Stimulated activated CD8-positive, alpha-beta memory T cell treated with anti-CD3 and anti-CD28 coated beads, Interleukin-2, amount 100 ng/mL, for 48 hours (primary cell): ENCODE results near the gene SNX7.

ENCODE experiments used
- DNase-seq, 2 donors: peaks; one replicate each; pipeline ENCODE4 v3.0.0-alpha.2; 2020; ENCODE audit warnings: low read depth in 2 of 2

Gene SNX7

GRCh38 chr1:98661544-98662355, at the start of gene SNX7:
Gene SNX7 (plus strand): TSS chr1:98661721. CDS start chr1:98661732, 11 bp downstream.
- peak in 1 of 2 donors; percentile 5 for DNase-seq

DNA sequence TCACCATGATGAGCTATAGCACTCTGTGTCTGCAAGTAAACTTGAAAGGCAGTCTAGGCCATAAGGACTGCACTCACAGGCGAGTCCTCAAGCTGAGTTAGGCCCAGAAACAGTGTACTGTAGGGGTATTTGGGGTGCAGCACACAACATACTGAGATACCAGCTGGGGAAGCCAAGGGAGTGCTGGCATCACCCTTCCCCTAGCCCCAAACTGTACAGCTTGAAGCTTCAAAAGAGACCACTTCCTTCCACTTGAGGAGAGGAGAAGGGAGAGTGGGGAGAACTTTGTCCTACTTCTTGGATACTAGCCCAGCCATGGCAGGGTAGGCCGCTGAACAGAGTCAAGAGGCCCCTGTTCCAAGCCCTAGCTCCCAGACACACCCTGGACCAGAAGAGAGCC, 24.2 kb upstream of the SNX7 start:
- DNase-seq = no peak

- no peak for DNase-seq
These were observed 23.3 kb upstream of the SNX7 start for GRCh38 chr1:98638185-98638584.

DNA sequence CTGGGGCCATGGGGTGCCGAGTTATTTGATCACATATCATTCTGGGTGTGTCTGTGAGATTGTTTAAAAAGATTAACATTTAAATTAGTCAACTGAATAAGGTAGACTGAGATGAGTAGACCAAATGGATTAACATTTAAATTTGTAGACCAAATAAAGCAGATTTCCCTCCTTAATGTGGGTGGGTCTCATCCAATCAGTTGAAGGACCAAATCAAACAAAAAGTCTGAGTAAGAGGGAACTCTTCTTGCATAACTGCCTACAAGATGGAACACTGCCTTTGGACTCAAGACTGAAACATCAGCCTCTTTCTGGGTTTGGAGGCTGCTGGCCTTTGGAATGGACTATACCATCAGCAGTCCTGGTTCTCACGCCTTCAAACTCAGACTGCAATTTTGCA, 17.0 kb upstream of the SNX7 start:
- DNase-seq = no peak

GRCh38 chr1:98651116-98651632, 10.3 kb upstream of the SNX7 start:
- no peak for DNase-seq

GRCh38 chr1:98653123-98653522, 8.4 kb upstream of the SNX7 start:
- no peak for DNase-seq

- DNase-seq = no peak
These were observed 1.6 kb upstream of the SNX7 start for GRCh38 chr1:98659879-98660278.

DNA sequence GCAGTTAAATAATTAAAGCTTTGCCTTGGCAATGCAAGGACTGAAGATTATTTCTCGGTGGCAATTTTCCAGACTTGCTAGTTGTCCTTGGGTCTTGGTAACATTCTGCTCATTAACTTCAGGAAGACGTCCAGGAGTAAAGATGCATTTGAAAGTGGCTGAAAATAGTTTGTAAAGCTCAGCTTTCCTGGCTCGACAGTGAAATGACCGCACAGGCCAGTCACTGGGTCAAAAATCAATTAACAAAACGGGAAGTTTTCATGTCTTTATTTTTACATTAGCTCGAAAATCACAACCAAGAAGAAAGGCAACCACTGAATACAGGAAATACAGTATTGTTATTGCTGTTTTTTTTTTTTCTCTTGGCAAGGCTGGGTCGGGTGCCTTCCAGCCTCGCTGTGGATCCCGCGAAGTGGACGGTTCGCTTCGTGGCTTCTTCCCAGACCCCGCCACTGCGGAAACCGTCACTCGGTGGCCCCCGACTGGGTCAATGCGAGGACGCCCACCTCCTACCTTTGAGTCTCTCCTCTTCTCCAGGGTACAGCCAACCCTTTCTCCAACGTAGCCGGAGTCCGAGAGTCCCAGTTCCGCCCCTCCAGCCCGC, 479 bp upstream of the SNX7 start:
- DNase-seq = no peak

GRCh38 chr1:98662356-98662670, 792 bp downstream of the SNX7 start:
- no peak for DNase-seq

- DNase-seq = no peak
These were observed 7.2 kb downstream of the SNX7 start for GRCh38 chr1:98668733-98669132.

- DNase-seq = no peak
These were observed 8.1 kb downstream of the SNX7 start for GRCh38 chr1:98669355-98670296.

GRCh38 chr1:98672189-98672588, 10.7 kb downstream of the SNX7 start:
- no peak for DNase-seq

DNA sequence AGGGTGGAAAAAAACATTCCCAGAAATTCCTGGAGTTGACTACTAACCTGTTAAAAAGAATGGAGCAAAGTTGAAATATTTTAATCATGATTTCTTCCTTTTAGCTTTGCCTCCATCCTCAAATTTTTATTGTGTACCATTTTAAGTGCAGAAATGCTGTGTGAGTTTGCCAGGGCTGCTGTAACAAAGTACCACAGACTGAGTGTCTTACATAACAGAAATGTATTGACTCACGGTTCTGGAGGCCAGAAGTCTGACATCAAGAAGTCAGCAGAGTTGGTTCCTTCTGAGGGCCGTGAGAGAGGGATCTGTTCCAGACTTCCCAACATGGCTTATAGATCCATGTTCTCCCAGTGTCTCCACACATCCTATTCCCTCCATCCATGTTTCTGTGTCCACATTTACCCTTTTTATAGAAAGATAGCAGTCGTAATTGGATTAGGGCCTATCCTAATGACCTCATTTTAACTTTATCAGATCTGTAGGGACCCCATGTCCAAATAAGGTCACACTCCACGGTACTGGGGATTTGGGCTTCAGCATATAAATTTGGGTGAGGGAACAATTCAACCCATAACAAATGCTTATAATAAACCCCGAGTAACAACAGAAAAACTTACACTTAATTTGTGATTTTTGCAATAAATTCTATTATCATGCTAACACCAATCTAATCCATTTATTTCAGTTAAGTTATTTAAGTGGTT, 12.7 kb downstream of the SNX7 start:
- no peak for DNase-seq

DNA sequence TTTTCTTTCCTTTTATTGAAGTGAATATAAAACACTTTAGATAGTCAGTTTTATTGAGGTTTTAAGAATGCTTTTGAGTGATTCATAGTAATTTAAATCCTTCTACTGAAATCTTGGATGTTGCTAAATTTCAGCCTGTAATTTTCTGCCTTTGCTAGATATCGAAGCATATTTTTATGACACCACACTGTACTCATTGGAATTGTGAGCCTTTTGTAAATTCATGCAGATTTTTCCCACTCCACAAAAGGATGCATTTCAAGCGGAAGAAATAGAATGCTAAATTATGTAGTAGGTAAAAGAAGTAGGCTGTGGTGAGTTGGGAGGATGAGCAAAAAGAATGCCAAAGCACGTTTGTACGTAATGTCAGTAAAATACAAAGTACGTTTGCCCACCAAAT, 13.8 kb downstream of the SNX7 start:
- DNase-seq = no peak

GRCh38 chr1:98677288-98677687, 15.8 kb downstream of the SNX7 start:
- DNase-seq = no peak

- no peak for DNase-seq
These were observed 20.3 kb downstream of the SNX7 start for GRCh38 chr1:98681812-98682211.

DNA sequence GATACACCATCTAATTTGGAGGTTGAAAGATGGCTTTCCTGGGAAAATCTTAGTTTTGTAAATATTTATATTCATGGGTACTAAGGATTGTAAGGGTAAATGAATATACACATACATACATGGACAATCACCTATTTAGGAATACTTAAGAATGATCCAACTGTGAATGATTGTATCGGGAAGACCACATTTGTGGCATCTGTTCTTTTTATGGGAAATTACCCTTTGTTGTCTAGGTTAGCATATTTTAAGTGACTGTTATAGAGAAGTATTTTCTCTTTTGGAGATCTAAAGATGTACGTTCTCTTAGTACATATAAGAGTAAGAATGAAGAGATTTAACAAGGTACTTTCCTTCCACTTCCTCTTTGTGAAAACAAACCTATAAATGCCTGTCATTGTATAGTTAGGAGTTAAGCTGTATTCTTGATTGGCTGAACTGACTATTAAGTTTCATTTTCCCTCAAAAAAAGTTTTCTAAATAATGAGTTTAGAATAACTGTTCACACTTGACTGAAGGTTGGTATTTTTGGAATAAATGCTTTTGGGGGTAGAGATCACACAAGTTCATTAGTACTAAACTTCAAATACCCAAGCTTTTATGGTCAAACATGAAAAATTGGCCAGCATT, 26.7 kb downstream of the SNX7 start:
- no peak for DNase-seq

DNA sequence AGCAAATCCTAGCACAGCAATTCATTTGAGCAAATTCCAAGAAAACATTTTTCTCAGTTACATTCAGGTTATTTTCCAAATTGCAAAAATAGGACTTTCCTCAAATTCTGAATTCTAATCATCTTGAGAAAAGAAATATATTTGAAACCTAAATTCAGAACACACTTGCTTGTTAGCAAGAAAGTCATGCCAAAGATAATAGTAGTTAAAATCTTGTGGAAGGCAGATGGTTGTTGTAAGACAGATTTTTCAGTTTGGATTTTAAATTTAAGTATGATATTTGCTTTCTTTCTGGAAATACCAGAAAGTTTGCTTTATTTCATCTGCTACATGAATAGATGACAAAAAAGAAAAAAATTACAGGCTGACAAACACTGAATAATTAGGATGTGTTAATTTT, 29.1 kb downstream of the SNX7 start:
- DNase-seq = no peak

DNA sequence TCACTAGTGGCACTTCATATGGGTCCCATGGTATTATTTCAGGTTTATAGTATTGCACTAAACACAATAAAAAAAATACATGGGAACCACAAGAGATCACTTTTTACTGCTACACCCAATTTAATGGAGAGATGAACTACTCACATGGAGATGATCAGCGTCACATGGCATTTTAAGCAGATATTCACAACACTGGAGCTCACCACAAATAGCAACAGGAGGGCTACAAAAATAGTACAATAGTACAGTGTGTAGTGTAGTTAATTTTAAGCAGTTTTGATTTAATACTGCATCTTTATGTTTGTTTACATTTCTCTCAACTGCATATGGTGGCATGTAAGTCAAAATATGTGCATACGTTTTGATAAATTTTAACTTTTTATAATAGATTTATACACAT, 31.0 kb downstream of the SNX7 start:
- no peak for DNase-seq

DNA sequence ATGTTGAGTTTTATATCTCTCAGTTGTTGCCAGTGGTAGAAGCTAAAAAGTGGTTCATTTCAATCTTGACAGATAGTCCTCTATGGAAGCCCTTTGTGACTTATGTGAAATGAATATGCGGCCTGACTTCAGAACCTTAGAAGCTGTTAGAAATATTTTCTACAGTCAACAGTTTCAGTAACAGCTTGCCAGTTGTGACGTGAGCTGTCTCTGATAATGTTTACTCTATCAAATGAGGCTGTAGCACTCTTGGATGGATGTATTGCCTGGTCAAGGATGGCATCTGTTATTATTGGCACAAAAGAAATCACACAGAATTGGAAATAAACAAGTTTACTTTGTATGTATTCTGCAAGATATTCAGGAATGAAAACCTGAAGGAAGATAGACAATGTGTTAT, 31.9 kb downstream of the SNX7 start:
- DNase-seq = no peak

DNA sequence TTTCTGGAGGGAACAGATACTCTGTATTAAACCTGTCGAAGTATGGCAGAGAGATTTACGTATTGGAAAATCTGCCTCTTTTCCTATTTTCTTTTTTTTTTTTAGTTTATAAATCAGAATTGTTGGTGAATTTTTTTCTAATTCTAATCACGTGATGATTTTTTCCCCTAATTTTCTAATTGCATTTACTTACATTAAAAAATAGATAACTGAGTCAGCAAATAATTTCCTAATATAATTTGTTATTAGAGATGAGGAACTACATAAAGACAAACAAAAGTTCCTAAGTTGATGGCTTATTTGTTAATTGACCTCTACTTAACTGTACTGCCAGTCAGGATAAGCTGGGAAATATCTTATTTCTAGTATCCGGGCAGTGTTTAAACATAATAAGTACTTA, 34.6 kb downstream of the SNX7 start:
- DNase-seq = no peak
